HepG2 (cell line): ENCODE measurements around the gene SPHK2. TPM values are rescaled to one million over a fixed set of nuclear protein-coding genes. Genes with fewer than 3 reads are reported as not detected.
"Not testable (repeated sequence)": the region's sequence is repeated elsewhere in the genome, so short reads cannot be mapped to it uniquely, and the experiment has no call there.

ENCODE experiments used
- ATAC-seq: fragments of 200-7000 bp; cut with Tn5 transposase; 3 replicates; pipeline ENCODE4 v1.9.1; 2020; ENCODE audit warnings: mild to moderate bottlenecking, moderate library complexity
- BruUV-seq: library from RNA; stranded (reverse); fragments of 400-500 nt; replicated peaks from 2 replicates; lab custom pipeline; 2021; lab: Mats Ljungman, UMichigan
- CTCF ChIA-PET: fragments of 300-600 bp; formaldehyde crosslinking; extraction: SDS; loops from one replicate; lab custom pipeline; 2021; ENCODE audit warnings: low total read pairs, inconsistent platforms, low intra/inter-chr PET ratio; lab: Yijun Ruan, JAX
- POLR2A ChIA-PET: fragments of 350-600 bp; sonication (Branson Sonifier 250); formaldehyde crosslinking; loops from one replicate; lab custom pipeline; 2020; ENCODE audit warnings: antibody characterized with exemption, inconsistent platforms; lab: Yijun Ruan, JAX
- DNase-seq: peaks from one replicate; pipeline ENCODE4 v3.0.0-alpha.2; 2015; ENCODE audit warnings: low spot score
- FAIRE-seq: peaks from 3 replicates; lab custom pipeline; 2011; peaks lifted over from hg19 to GRCh38; lab: Jason Lieb, UNC
- H2AFZ ChIP-seq: one replicate; pipeline ENCODE4 v1.6.1; 2011; ENCODE audit warnings: low read length, inconsistent platforms
- H3K27ac ChIP-seq: fragments of 300-600 bp; 3 replicates; pipeline ENCODE4 v1.8.0; 2011; ENCODE audit warnings: mixed run types, mild to moderate bottlenecking, mixed read lengths, low read length, inconsistent platforms; ENCODE audit not compliant: insufficient read depth; ENCODE audit errors: extremely low read length
- H3K27me3 ChIP-seq, 2 experiments: fragments of 200-600 bp in 1 of 2; 2 replicates in 1 of 2; 3 replicates in 1 of 2; pipeline versions ENCODE4 v1.6.0 to v1.8.0; 2011; ENCODE audit warnings: low read length in 2 of 2, mild to moderate bottlenecking in 2 of 2, moderate library complexity in 2 of 2, inconsistent platforms in 1 of 2; ENCODE audit not compliant: insufficient read depth in 2 of 2, control insufficient read depth in 1 of 2
- H3K36me3 ChIP-seq, 2 experiments: fragments of 200-600 bp in 1 of 2; replicated peaks in 1 of 2; 2 replicates in 1 of 2; 3 replicates in 1 of 2; pipeline versions ENCODE4 v1.5.1 to v1.8.0; 2011; ENCODE audit warnings: low read length in 2 of 2, inconsistent platforms in 1 of 2; ENCODE audit not compliant: insufficient read depth in 2 of 2, control insufficient read depth in 1 of 2
- H3K4me1 ChIP-seq: 2 replicates; pipeline ENCODE4 v1.5.1; 2012; ENCODE audit warnings: low read length, inconsistent platforms; ENCODE audit not compliant: insufficient read depth
- H3K4me2 ChIP-seq: 2 replicates; pipeline ENCODE4 v1.6.0; 2011; ENCODE audit warnings: low read depth, low read length, inconsistent platforms
- H3K4me3 ChIP-seq, 3 experiments: fragments of 200-600 bp in 1 of 3; sonication (generic), shearing (Covaris generic) in 1 of 3; replicated peaks in 1 of 3; 2 replicates each; pipeline ENCODE4 v1.5.1; 2011 to 2016; ENCODE audit warnings: low read length in 3 of 3, inconsistent platforms in 2 of 3, low read depth in 2 of 3, mild to moderate bottlenecking in 2 of 3, control low read depth in 1 of 3, mixed read lengths in 1 of 3; ENCODE audit not compliant: insufficient read depth in 1 of 3
- H3K79me2 ChIP-seq: one replicate; pipeline ENCODE4 v1.6.1; 2011; ENCODE audit warnings: low read length, inconsistent platforms; ENCODE audit not compliant: insufficient read depth
- H3K9ac ChIP-seq: 2 replicates; pipeline ENCODE4 v1.6.0; 2011; ENCODE audit warnings: mild to moderate bottlenecking, low read depth, low read length, inconsistent platforms; ENCODE audit not compliant: insufficient read depth
- H3K9me3 ChIP-seq: 2 replicates; pipeline ENCODE4 v1.5.1; 2012; ENCODE audit warnings: mild to moderate bottlenecking, low read length
- H4K20me1 ChIP-seq: 2 replicates; pipeline ENCODE4 v1.6.0; 2011; ENCODE audit warnings: inconsistent platforms, mild to moderate bottlenecking, low read length, moderate library complexity; ENCODE audit not compliant: insufficient read depth
- BHLHE40 ChIP-seq: IDR thresholded peaks from 2 replicates; pipeline ENCODE4 v1.6.1; 2011; ENCODE audit warnings: low read length, improper control_type of control experiment
- RFX5 ChIP-seq: IDR thresholded peaks from 2 replicates; pipeline ENCODE4 v1.6.1; 2011; ENCODE audit warnings: low read depth, low read length, improper control_type of control experiment
- SRF ChIP-seq: IDR thresholded peaks from 2 replicates; pipeline ENCODE4 v1.6.1; 2011; ENCODE audit warnings: mild to moderate bottlenecking, low read depth, low read length, moderate library complexity
- TGIF2 ChIP-seq: IDR thresholded peaks from 2 replicates; pipeline ENCODE4 v1.6.1; 2016; ENCODE audit warnings: control low read depth, missing compliant biosample characterization
- ZNF121 ChIP-seq: sonication (generic); formaldehyde crosslinking; IDR thresholded peaks from 2 replicates; pipeline ENCODE4 v1.5.0; 2020; ENCODE audit warnings: mild to moderate bottlenecking, missing genetic modification reagents
- WGBS: methylation state at CpG from one replicate; pipeline ENCODE4 v1.1.6; 2017; ENCODE audit warnings: low lambda C conversion rate; 5-methylcytosine and 5-hydroxymethylcytosine counted together
- in situ Hi-C: cut with HindIII; loops from 2 replicates; pipeline ENCODE4 v1.10.0; 2017; ENCODE audit warnings: low pct_unique_long_range_greater_than_20kb; ENCODE audit not compliant: extremely low pct_ligation_motif_present
- intact Hi-C: fragments of 100-400 bp; cut with micrococcal nuclease; formaldehyde crosslinking; loops from one replicate; pipeline ENCODE4 v1.10.0; 2022; ENCODE audit not compliant: unreplicated experiment
- polyA plus RNA-seq, 8 experiments: library from polyadenylated mRNA; depleted of rRNA in 3 of 8; stranded (reverse) in 7 of 8; unstranded in 1 of 8; fragments of >200 nt; fragmentation: Illumina TruSeq in 4 of 8; extraction: Trizol in 4 of 8; gene quantifications; 2 replicates each; pipeline versions ENCODE4 v1.2.1 to v1.2.3, GENCODE V29; 2011 to 2016; ENCODE audit warnings: low read depth in 4 of 8, missing spikeins in 1 of 8, mixed read lengths in 1 of 8; ENCODE audit not compliant: insufficient read depth in 1 of 8
- total RNA-seq, 5 experiments: library from RNA; depleted of rRNA; stranded (reverse); fragments of >200 nt; fragmentation: Illumina TruSeq; extraction: Trizol; gene quantifications; 2 replicates each; pipeline ENCODE4 v1.2.3, GENCODE V29; 2016; ENCODE audit warnings: low read depth in 1 of 5

Gene SPHK2
- total and polyA plus RNA-seq, 2 of the 13 experiments (the other 11 are each of a cell fraction or from before 2014, with no cell fraction given), result 2.9 to 14.4 TPM

DNA sequence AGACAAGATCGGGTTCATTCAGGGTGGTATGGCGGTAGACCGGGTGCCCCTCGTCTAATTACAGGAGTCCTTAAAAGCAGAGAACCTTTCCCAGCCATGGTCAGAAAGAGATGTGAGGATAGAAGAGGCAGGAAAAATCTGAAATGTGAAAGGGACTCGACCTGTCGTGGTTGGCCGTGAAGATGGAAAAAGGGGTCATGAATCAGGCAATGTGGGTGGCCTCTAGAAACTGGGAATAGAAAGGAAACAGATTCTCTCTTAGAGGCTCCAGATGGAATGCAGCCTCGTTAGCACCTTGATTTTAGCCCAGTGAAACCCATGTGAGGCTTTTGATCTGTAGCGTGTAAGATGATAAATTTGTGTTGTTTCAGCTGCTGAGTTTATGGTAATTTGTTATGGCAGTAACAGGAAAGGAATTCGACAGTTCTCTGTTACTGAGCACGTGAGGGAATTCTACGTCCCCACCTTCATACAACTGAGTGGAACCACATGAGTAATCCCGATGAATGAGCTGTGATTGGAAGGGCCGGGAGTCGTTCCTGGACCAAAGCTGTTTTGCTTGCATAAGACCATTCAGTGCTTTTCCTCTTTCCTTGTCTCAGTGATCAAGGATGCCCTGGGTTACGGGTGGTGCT, 37.7 kb downstream of the SPHK2 start:
- TF ChIP-seq TGIF2 (CRISPR knock-in tag), result no peak
- TF ChIP-seq BHLHE40, result peak; percentile 65
- peak; percentile 71; the same call in 1 of the 2 replicates for TF ChIP-seq RFX5
- TF ChIP-seq SRF, result no peak
- no peak overlapping the region for H2AFZ ChIP-seq
- H3K27ac ChIP-seq, result no peak overlapping the region
- no peaks in the 10 kb centered on the region for H3K9me3 ChIP-seq
- no peaks in the 10 kb centered on the region for H3K36me3 ChIP-seq
- DNase-seq, result no peak
- H3K4me3 ChIP-seq, result no peak overlapping the region
- 28% methylated on average over 15 of the region's 16 CpGs for WGBS
- ATAC-seq, result no peak
- H3K4me2 ChIP-seq, result no peak overlapping the region
- ChIA-PET POLR2A (no interaction called here), CTCF (no interaction called here)
- peaks cover 2% of the 10 kb centered on the region; the same call in 1 of the 2 replicates for H3K4me1 ChIP-seq
- in situ Hi-C loops, result no loop called here
- intact Hi-C loops, result loop anchor here (1.0 kb wide), 1 partner anchor 34 kb away; no protein-coding TSS in a partner anchor
- no peaks in the 10 kb centered on the region for H4K20me1 ChIP-seq
- BruUV-seq, result no TSS peak
- no peaks in the 10 kb centered on the region for H3K27me3 ChIP-seq
- no peaks in the 10 kb centered on the region for H3K79me2 ChIP-seq
- no peak for FAIRE-seq
- H3K9ac ChIP-seq, result no peak overlapping the region

DNA sequence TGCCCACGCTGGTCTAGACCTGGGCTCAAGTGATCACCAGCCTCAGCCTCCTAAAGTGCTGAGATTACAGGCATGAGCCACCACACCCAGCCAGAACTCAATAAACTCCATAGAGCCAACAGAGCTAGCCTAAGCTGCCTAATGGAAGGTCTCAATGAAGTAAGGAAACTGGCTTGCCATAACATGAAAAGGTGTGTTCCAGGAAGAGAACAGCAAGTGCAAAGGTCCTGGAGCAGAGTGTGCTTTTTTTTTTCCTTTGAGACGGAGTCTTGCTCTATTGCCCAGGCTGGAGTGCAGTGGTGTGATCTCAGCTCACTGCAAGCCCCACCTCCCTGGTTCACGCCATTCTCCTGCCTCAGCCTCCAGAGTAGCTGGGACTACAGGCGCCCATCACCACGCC, 38.5 kb downstream of the SPHK2 start:
- 0 out of 2 replicates have a peak, but pooled peaks have one; percentile 34 for TF ChIP-seq ZNF121 (CRISPR knock-in tag)
- DNase-seq, in situ Hi-C loops, H3K9ac ChIP-seq, BruUV-seq, POLR2A ChIA-PET, H3K4me1 ChIP-seq, H3K79me2 ChIP-seq, H3K36me3 ChIP-seq, FAIRE-seq, H4K20me1 ChIP-seq, H3K4me2 ChIP-seq, H3K9me3 ChIP-seq, H3K27me3 ChIP-seq, H3K27ac ChIP-seq, ATAC-seq, CTCF ChIA-PET, H2AFZ ChIP-seq, H3K4me3 ChIP-seq: not testable (repeated sequence)
- intact Hi-C loops, result loop anchor here (1.0 kb wide), 1 partner anchor 33 kb away; no protein-coding TSS in a partner anchor
- 38% methylated on average over 5 of the region's 5 CpGs for WGBS
